Stimulated activated naive CD8-positive, alpha-beta T cell treated with anti-CD3 and anti-CD28 coated beads, Interleukin-15, Interleukin-2, amounts not matched to agents 100 ng/mL and 50 ng/mL, for 24 hours (primary cell): Measurements from ENCODE around the gene S100A6.
A peak's percentile ranks its signal among the peaks of the same experiment; 100 is the strongest.
"Not testable (repeated sequence)": the region's sequence is repeated elsewhere in the genome, so short reads cannot be mapped to it uniquely, and the experiment has no call there.

Experiments
- H3K27ac Mint-ChIP-seq: one replicate; pipeline ENCODE4 v1.8.0; 2021; ENCODE audit warnings: mild to moderate bottlenecking, mixed read lengths
- H3K27me3 Mint-ChIP-seq: one replicate; pipeline ENCODE4 v1.8.0; 2021; ENCODE audit warnings: mixed read lengths
- H3K36me3 Mint-ChIP-seq: one replicate; pipeline ENCODE4 v1.8.0; 2021; ENCODE audit warnings: low read depth, mixed read lengths
- H3K4me1 Mint-ChIP-seq: one replicate; pipeline ENCODE4 v1.8.0; 2021; ENCODE audit warnings: low read depth, mixed read lengths
- H3K4me3 Mint-ChIP-seq: one replicate; pipeline ENCODE4 v1.8.0; 2021; ENCODE audit warnings: mild to moderate bottlenecking, mixed read lengths
- H3K9me3 Mint-ChIP-seq: one replicate; pipeline ENCODE4 v1.8.0; 2021; ENCODE audit warnings: mixed read lengths

S100A6 gene

DNA sequence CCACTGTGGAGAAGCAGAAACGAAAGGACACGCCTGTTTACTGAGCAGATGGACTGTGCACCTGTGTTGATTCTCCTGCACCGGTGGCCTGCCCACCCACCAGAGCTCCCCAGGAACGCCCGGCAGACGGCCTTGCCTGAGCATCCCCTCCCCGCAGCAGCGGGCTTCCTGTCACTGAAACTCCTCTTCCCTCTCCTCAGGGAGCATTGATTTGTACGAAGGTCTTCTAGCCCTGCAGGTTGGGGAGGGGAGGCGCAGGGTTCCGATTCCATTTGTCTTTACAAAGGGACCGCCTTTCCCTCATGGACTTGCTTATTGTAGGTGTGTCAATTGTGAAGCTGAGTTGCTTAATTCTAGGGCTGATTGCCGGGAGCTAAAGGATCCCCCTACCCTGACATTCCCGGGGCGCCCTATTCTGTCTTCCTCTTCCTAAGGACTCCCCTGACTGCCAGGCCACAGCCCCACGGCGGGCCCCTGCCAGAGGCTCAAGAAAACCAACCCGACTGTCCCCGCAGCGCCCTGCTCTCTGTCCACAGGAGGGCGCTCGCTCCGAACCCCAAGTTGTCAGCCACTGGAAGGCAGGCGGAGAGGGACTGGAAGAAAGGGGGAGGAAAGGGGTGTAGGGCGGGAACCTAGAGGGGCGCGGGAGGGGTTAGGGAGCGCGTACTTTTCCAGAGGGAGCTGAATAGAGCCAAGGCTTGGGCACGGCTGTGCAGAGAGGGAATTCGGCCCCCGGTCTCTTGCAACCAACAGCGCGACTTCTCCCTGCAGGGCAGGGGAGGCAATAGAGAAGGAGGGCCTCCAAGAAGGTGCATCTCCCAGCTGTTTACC lies 2.8 kb downstream of the S100A6 start:
- peaks cover 71% of the 10 kb centered on the region for H3K4me1 Mint-ChIP-seq
- H3K9me3 Mint-ChIP-seq, result no peaks in the 10 kb centered on the region
- no peaks in the 10 kb centered on the region for H3K27me3 Mint-ChIP-seq
- peak overlapping the region; percentile 97 for H3K4me3 Mint-ChIP-seq
- H3K36me3 Mint-ChIP-seq, result peaks cover 15% of the 10 kb centered on the region
- H3K27ac Mint-ChIP-seq, result peak overlapping the region; percentile 96

DNA sequence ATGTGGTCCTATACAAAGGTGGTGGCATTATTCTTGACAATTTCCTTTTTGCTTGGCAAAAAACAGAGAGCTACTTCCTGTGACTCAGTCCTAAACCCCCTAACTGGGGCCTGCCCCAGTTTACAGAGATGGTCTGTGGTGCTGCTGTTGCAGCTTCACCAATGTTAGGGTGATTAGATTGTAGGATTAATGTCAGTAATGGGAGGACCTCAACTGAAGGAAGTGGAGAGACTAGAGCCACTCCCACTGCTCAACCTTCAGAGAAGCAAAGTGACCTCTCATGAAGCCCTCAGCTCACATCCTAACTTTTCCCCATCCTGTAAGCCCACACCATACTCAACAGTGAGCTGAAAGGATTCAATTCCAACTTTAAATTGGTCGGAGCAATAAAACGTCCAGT lies 3.6 kb downstream of the S100A6 start:
- peak overlapping the region; percentile 97 for H3K4me3 Mint-ChIP-seq
- H3K36me3 Mint-ChIP-seq, result peaks cover 15% of the 10 kb centered on the region
- H3K4me1 Mint-ChIP-seq, result peaks cover 64% of the 10 kb centered on the region
- no peaks in the 10 kb centered on the region for H3K9me3 Mint-ChIP-seq
- H3K27ac Mint-ChIP-seq, result peak overlapping the region; percentile 96
- H3K27me3 Mint-ChIP-seq, result no peaks in the 10 kb centered on the region

GRCh38 chr1:153531638-153532037 lies 4.2 kb downstream of the S100A6 start:
- Mint-ChIP-seq H3K27me3 (no peaks in the 10 kb centered on the region), H3K27ac (peak overlapping the region; percentile 96), H3K9me3 (no peaks in the 10 kb centered on the region), H3K36me3 (peaks cover 15% of the 10 kb centered on the region), H3K4me3 (peak overlapping the region; percentile 26), H3K4me1 (peaks cover 59% of the 10 kb centered on the region)

GRCh38 chr1:153527683-153528040 lies 8.1 kb downstream of the S100A6 start:
- Mint-ChIP-seq H3K27ac (no peak overlapping the region), H3K4me3 (no peak overlapping the region), H3K9me3 (no peaks in the 10 kb centered on the region), H3K4me1 (peaks cover 30% of the 10 kb centered on the region), H3K27me3 (no peaks in the 10 kb centered on the region), H3K36me3 (no peaks in the 10 kb centered on the region)

DNA sequence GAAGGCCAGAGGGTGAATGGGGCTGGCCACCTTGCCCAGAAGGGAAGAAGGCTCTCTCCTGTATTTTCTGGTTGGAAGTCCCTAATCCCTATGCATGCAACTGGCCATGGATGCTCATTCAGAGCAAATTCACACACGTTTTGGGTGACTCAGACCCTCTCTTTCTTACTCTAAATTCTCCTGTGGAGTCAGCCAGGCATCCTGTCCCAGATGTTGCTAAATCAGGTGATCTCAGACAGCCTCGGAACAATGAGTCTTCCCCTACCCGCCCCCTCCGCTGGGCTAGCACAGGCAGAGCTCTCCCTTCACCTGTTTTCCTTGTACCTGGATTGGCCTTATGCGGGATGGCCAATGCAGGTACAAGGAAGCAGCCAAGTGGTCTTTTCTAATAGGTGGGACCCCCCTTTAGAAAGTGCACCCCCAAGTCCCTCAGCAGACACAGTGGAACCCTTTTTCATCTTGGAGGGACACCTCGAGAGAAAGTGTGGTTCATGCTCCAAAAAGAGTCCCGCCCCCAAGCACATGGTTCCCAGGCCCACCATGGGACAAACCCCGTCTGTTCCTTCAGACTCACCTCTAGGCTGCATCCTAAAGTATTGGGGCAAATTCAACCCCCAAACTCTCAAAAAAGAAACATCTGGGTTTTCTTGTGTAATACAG lies 8.6 kb downstream of the S100A6 start:
- no peak overlapping the region for H3K27ac Mint-ChIP-seq
- H3K4me1 Mint-ChIP-seq, result peaks cover 30% of the 10 kb centered on the region
- no peak overlapping the region for H3K4me3 Mint-ChIP-seq
- no peaks in the 10 kb centered on the region for H3K27me3 Mint-ChIP-seq
- H3K9me3 Mint-ChIP-seq, result no peaks in the 10 kb centered on the region
- H3K36me3 Mint-ChIP-seq, result no peaks in the 10 kb centered on the region

GRCh38 chr1:153526132-153526543 lies 9.7 kb downstream of the S100A6 start:
- Mint-ChIP-seq H3K36me3 (no peaks in the 10 kb centered on the region), H3K4me3 (no peak overlapping the region), H3K4me1 (peaks cover 20% of the 10 kb centered on the region), H3K27me3 (no peaks in the 10 kb centered on the region), H3K9me3 (no peaks in the 10 kb centered on the region), H3K27ac (no peak overlapping the region)

GRCh38 chr1:153525088-153525728 lies 10.6 kb downstream of the S100A6 start:
- H3K36me3 Mint-ChIP-seq, result no peaks in the 10 kb centered on the region

DNA sequence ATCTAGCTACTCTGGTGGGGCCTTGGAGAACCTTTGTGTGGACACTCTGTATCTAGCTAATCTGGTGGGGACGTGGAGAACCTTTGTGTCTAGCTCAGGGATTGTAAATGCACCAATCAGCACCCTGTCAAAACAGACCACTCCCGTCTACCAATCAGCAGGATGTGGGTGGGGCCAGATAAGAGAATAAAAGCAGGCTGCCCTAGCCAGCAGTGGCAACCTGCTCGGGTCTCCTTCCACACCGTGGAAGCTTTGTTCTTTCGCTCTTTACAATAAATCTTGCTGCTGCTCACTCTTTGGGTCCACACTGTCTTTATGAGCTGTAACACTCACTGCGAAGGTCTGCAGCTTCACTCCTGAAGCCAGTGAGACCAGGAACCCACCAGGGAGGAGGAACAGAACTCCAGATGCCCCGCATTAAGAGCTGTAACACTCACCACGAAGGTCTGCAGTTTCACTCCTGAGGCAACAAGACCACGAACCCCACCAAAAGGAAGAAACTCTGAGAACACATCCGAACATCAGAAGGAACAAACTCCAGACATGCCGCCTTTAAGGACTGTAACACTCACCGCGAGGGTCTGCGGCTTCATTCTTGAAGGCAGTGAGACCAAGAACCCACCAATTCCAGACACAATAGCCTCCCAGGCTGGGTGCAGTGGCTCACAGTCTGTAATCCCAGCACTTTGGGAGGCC lies 13.3 kb downstream of the S100A6 start:
- H3K27me3 Mint-ChIP-seq, H3K4me1 Mint-ChIP-seq, H3K9me3 Mint-ChIP-seq, H3K27ac Mint-ChIP-seq, H3K36me3 Mint-ChIP-seq: not testable (repeated sequence)
- H3K4me3 Mint-ChIP-seq, result peak overlapping the region; percentile 28

More at GRCh38 chr1:153525088-153525728, 10.6 kb downstream of the S100A6 start:
- H3K9me3 Mint-ChIP-seq, result no peaks in the 10 kb centered on the region
- H3K27ac Mint-ChIP-seq, result peak overlapping the region; percentile 45
- no peaks in the 10 kb centered on the region for H3K27me3 Mint-ChIP-seq
- H3K4me1 Mint-ChIP-seq, result peaks cover 12% of the 10 kb centered on the region
- H3K4me3 Mint-ChIP-seq, result no peak overlapping the region

DNA sequence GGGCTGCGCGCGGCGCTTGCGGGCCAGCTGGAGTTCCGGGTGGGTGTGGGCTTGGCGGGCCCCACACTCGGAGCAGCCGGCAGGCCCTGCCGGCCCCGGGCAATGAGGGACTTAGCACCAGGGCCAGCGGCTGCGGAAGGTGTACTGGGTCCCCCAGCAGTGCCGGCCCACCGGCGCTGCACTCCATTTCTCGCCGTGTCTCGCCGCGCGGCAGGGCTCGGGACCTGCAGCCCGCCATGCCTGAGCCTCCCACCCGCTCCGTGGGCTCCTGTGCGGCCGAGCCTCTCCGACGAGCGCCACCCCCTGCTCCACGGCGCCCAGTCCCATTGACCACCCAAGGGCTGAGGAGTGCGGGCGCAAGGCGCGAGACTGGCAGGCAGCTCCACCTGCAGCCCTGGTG lies 14.0 kb downstream of the S100A6 start:
- not testable (repeated sequence) for H3K4me3 Mint-ChIP-seq, H3K9me3 Mint-ChIP-seq, H3K36me3 Mint-ChIP-seq, H3K4me1 Mint-ChIP-seq, H3K27ac Mint-ChIP-seq, H3K27me3 Mint-ChIP-seq

GRCh38 chr1:153520818-153521476 lies 14.8 kb downstream of the S100A6 start:
- Mint-ChIP-seq H3K4me3 (no peak overlapping the region), H3K4me1 (peaks cover 10% of the 10 kb centered on the region)

DNA sequence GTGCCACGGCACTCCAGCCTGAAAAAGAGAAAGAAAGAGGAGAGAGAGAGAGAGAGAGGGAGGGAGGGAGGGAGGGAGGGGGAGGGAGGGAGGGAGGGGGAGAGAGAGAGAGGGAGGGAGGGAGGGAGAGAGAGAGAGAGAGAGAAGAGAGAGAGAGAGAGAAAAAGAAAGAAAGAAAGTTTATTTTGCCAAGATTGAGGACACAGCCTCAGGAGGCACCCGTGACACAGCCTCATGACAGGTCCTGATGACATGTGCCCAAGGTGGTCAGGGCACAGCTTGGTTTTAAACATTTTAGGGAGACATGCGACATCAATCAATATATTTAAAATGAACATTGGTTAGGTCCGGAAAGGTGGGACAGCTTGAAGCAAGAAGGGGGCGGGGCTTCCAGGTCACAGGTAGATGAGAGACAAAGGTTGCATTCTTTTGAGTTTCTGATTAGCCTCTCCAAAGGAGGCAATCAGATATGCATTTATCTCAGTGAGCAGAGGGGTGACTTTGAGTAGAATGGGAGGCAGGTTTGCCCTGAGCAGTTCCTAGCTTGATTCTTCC lies 15.6 kb downstream of the S100A6 start:
- not testable (repeated sequence) for H3K9me3 Mint-ChIP-seq, H3K36me3 Mint-ChIP-seq, H3K27ac Mint-ChIP-seq, H3K4me3 Mint-ChIP-seq, H3K27me3 Mint-ChIP-seq, H3K4me1 Mint-ChIP-seq

More at GRCh38 chr1:153520818-153521476, 14.8 kb downstream of the S100A6 start:
- H3K36me3 Mint-ChIP-seq, result no peaks in the 10 kb centered on the region
- H3K27ac Mint-ChIP-seq, result no peak overlapping the region
- H3K9me3 Mint-ChIP-seq, result no peaks in the 10 kb centered on the region
- no peaks in the 10 kb centered on the region for H3K27me3 Mint-ChIP-seq

GRCh38 chr1:153519242-153519641 lies 16.5 kb downstream of the S100A6 start:
- no peak overlapping the region for H3K27ac Mint-ChIP-seq
- H3K4me3 Mint-ChIP-seq, result no peak overlapping the region
- H3K9me3 Mint-ChIP-seq, result no peaks in the 10 kb centered on the region
- no peaks in the 10 kb centered on the region for H3K27me3 Mint-ChIP-seq
- H3K36me3 Mint-ChIP-seq, result no peaks in the 10 kb centered on the region
- peaks cover 10% of the 10 kb centered on the region for H3K4me1 Mint-ChIP-seq

GRCh38 chr1:153515504-153516394 lies 20.0 kb downstream of the S100A6 start:
- Mint-ChIP-seq H3K36me3 (no peaks in the 10 kb centered on the region), H3K27me3 (no peaks in the 10 kb centered on the region), H3K4me3 (no peak overlapping the region), H3K4me1 (peaks cover 12% of the 10 kb centered on the region), H3K9me3 (no peaks in the 10 kb centered on the region), H3K27ac (no peak overlapping the region)
